Measurements from ENCODE around the gene EPB42.
"Not testable (repeated sequence)": the region's sequence is repeated elsewhere in the genome, so short reads cannot be mapped to it uniquely, and the experiment has no call there.

EPB42 gene

GRCh38 chr15:43239732-43240491 lies 19.1 kb upstream of the EPB42 start:
- no peak overlapping the region for H3K27ac ChIP-seq (ENCODE audit: low read depth, low read length)
- no peaks in the 10 kb centered on the region for H3K36me3 ChIP-seq (ENCODE audit: insufficient read depth, low read length)
- no peak overlapping the region for H3K4me3 ChIP-seq (ENCODE audit: low read depth in 1 of 2, low read length in 2 of 2)
- H3K27me3 ChIP-seq (ENCODE audit: control insufficient read depth in 1 of 2, insufficient read depth in 2 of 2, low read length in 2 of 2), result no peaks in the 10 kb centered on the region
- no peaks in the 10 kb centered on the region for H3K4me1 ChIP-seq (ENCODE audit: insufficient read depth, low read length)
- H3K9ac ChIP-seq (ENCODE audit: low read length), result no peak overlapping the region
- H3K9me3 ChIP-seq (ENCODE audit: low read length), result no peaks in the 10 kb centered on the region

DNA sequence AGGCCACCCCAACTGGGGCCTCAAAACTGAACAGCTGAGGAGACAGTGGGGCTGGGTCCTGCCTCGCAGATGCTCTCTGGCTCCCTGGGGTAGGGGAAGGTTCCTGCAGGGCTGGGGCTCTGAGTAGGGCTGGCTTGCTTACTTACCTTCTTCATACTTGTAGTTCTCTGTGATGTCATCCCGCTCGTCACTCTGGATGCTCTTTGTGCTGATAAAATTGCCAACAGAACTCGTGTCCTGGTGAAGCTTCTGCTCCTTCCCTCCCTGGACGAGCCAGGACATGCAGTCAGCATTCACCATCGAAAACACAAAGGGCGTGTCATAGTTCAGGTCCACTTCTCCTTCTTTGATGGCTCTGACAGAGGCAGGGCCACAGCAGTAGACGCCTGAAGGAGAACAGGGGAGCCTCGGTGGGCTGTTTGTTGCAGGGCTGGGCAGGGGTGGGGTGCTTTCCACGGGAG lies 17.9 kb upstream of the EPB42 start:
- Histone ChIP-seq H3K27ac (ENCODE audit: low read depth, low read length) (no peak overlapping the region), H3K27me3 (ENCODE audit: control insufficient read depth in 1 of 2, insufficient read depth in 2 of 2, low read length in 2 of 2) (no peaks in the 10 kb centered on the region), H3K36me3 (ENCODE audit: insufficient read depth, low read length) (no peaks in the 10 kb centered on the region), H3K4me3 (ENCODE audit: low read depth in 1 of 2, low read length in 2 of 2) (no peak overlapping the region), H3K9ac (ENCODE audit: low read length) (no peak overlapping the region), H3K9me3 (ENCODE audit: low read length) (no peaks in the 10 kb centered on the region), H3K4me1 (ENCODE audit: insufficient read depth, low read length) (no peaks in the 10 kb centered on the region)

DNA sequence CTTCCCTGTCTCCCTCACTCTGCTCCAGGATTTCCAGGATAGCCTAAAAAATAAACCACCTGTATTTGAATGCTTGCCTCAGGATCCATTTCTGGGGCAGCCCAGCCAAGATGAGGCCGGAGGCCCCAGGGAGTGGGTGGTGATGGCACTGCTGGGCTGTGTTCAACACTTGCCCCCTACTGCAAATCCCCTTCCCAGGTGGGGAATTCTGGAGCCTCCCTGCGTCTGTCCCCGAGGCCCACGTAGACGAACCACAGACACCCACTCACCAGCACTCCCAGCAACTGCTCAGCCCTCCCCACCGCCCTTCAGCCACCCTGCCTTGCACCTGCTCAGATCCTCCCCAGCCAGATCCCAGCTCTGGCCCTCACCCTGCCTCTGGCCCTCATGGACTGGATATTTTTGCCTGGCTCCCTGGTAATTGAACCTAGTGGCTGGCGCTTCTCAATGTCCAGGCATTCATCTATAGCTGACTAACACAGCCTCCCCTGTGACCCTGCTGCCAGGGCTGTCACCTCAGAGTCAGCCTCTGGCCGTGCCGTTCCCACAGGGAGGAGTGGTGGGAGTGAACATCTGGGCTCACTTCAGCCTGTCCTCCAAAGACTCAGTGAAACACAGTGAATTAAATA lies 17.1 kb upstream of the EPB42 start:
- Histone ChIP-seq H3K27ac (ENCODE audit: low read depth, low read length) (no peak overlapping the region), H3K9me3 (ENCODE audit: low read length) (no peaks in the 10 kb centered on the region), H3K4me3 (ENCODE audit: low read depth in 1 of 2, low read length in 2 of 2) (no peak overlapping the region), H3K9ac (ENCODE audit: low read length) (no peak overlapping the region), H3K27me3 (ENCODE audit: control insufficient read depth in 1 of 2, insufficient read depth in 2 of 2, low read length in 2 of 2) (no peaks in the 10 kb centered on the region), H3K4me1 (ENCODE audit: insufficient read depth, low read length) (no peaks in the 10 kb centered on the region), H3K36me3 (ENCODE audit: insufficient read depth, low read length) (no peaks in the 10 kb centered on the region)

DNA sequence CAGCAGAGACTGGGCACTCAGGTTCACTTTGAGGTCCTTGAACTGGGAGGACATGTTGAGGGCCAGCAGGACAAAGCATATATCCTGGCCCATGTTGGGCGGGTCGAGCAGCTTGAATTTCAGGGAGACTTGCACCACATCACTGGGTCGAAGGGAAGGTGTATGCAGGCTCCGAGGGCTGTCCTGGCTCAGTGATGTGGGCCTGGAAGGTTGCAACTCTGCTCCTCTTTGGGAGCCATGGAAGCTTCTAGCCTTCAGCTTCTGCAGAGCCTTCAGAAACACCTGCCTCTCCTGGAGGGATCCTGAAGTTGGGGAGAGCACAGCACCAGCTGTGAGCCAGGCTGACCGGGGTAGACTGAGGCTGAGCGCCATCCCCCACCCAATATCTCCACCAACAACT lies 14.7 kb upstream of the EPB42 start:
- Histone ChIP-seq H3K9ac (ENCODE audit: low read length) (no peak overlapping the region), H3K4me1 (ENCODE audit: insufficient read depth, low read length) (no peaks in the 10 kb centered on the region), H3K4me3 (ENCODE audit: low read depth in 1 of 2, low read length in 2 of 2) (no peak overlapping the region), H3K27me3 (ENCODE audit: control insufficient read depth in 1 of 2, insufficient read depth in 2 of 2, low read length in 2 of 2) (no peaks in the 10 kb centered on the region), H3K27ac (ENCODE audit: low read depth, low read length) (no peak overlapping the region), H3K36me3 (ENCODE audit: insufficient read depth, low read length) (no peaks in the 10 kb centered on the region), H3K9me3 (ENCODE audit: low read length) (no peaks in the 10 kb centered on the region)

DNA sequence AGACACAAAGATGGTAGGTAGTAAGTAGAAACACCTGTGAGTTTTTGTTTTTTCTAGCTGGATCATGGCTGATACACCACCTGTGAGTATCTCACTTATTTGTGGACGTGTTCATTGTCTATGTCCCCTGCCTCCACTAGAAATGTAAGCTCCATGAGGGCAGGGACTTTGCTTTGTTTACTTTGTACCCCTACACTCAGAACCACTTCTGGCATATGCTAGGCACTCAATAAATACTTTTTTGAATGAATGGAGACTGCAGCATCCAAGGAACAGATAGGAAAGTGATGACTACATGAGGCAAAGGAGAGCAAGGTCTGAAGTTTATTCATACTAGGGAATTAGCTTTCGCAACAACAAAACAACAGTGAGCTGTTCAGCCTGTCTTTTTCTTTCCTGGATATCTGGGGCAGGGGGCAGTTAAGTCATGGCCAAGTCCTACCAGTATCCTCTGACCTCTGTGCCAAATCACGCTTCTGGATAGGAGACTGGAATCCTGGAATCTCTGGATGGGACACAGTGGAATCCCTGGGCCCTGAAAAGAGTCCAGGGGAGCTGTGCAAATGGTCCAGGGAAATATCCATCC lies 11.6 kb upstream of the EPB42 start:
- H3K36me3 ChIP-seq (ENCODE audit: insufficient read depth, low read length), result no peaks in the 10 kb centered on the region
- H3K9me3 ChIP-seq (ENCODE audit: low read length), result no peaks in the 10 kb centered on the region
- no peak overlapping the region for H3K9ac ChIP-seq (ENCODE audit: low read length)
- no peak overlapping the region for H3K27ac ChIP-seq (ENCODE audit: low read depth, low read length)
- H3K27me3 ChIP-seq (ENCODE audit: control insufficient read depth in 1 of 2, insufficient read depth in 2 of 2, low read length in 2 of 2), result no peaks in the 10 kb centered on the region
- H3K4me1 ChIP-seq (ENCODE audit: insufficient read depth, low read length), result no peaks in the 10 kb centered on the region
- no peak overlapping the region for H3K4me3 ChIP-seq (ENCODE audit: low read depth in 1 of 2, low read length in 2 of 2)

DNA sequence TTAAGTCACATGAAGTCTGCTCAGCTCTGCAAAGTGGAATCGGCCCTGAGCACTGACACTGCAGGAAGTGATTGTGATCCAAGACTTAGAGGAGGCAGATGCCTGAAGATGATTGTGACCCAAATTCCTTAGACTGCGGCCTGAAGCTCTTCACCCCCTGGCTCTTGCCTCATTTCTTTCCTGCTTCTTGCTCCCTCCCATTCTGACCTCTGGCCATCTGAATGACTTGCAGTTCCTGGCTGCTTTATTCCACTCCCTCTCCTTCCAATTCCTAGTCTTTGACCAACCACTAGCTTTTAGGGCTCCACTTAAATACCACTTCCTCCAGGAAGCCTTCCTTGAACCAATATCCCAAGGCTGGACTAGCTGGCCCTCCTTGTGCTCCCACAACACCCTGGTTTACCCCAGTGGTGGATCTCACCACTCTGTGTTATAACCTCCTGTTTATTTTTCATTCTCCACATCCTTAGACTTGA lies 9.9 kb upstream of the EPB42 start:
- H3K27ac ChIP-seq (ENCODE audit: low read depth, low read length), result no peak overlapping the region
- H3K4me1 ChIP-seq (ENCODE audit: insufficient read depth, low read length), result no peaks in the 10 kb centered on the region
- no peak overlapping the region for H3K9ac ChIP-seq (ENCODE audit: low read length)
- H3K9me3 ChIP-seq (ENCODE audit: low read length), result no peaks in the 10 kb centered on the region
- no peak overlapping the region for H3K4me3 ChIP-seq (ENCODE audit: low read depth in 1 of 2, low read length in 2 of 2)
- no peaks in the 10 kb centered on the region for H3K36me3 ChIP-seq (ENCODE audit: insufficient read depth, low read length)
- no peaks in the 10 kb centered on the region for H3K27me3 ChIP-seq (ENCODE audit: control insufficient read depth in 1 of 2, insufficient read depth in 2 of 2, low read length in 2 of 2)

DNA sequence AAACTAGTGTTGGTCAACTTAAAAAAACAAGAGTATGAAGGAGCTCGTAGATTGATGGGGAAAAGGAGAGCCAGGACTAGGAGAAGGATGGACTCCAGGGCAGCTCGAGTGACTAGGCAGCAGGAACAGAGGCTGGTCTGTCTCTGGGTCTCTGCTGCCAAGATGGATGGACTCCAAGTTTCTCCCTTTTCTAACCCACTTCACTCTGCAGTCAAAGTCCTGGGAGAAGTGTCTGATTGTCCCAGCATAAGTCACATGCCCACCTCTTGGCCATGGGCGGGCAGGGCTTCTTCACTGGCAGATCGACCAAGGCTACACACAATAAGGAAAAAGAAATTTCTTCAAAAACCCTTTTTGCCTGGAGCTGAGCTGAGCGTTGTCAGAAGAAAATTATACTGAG lies 9.2 kb upstream of the EPB42 start:
- no peak overlapping the region for H3K9ac ChIP-seq (ENCODE audit: low read length)
- no peaks in the 10 kb centered on the region for H3K36me3 ChIP-seq (ENCODE audit: insufficient read depth, low read length)
- H3K4me1 ChIP-seq (ENCODE audit: insufficient read depth, low read length), result no peaks in the 10 kb centered on the region
- no peak overlapping the region for H3K4me3 ChIP-seq (ENCODE audit: low read depth in 1 of 2, low read length in 2 of 2)
- no peaks in the 10 kb centered on the region for H3K9me3 ChIP-seq (ENCODE audit: low read length)
- no peaks in the 10 kb centered on the region for H3K27me3 ChIP-seq (ENCODE audit: control insufficient read depth in 1 of 2, insufficient read depth in 2 of 2, low read length in 2 of 2)
- H3K27ac ChIP-seq (ENCODE audit: low read depth, low read length), result no peak overlapping the region

DNA sequence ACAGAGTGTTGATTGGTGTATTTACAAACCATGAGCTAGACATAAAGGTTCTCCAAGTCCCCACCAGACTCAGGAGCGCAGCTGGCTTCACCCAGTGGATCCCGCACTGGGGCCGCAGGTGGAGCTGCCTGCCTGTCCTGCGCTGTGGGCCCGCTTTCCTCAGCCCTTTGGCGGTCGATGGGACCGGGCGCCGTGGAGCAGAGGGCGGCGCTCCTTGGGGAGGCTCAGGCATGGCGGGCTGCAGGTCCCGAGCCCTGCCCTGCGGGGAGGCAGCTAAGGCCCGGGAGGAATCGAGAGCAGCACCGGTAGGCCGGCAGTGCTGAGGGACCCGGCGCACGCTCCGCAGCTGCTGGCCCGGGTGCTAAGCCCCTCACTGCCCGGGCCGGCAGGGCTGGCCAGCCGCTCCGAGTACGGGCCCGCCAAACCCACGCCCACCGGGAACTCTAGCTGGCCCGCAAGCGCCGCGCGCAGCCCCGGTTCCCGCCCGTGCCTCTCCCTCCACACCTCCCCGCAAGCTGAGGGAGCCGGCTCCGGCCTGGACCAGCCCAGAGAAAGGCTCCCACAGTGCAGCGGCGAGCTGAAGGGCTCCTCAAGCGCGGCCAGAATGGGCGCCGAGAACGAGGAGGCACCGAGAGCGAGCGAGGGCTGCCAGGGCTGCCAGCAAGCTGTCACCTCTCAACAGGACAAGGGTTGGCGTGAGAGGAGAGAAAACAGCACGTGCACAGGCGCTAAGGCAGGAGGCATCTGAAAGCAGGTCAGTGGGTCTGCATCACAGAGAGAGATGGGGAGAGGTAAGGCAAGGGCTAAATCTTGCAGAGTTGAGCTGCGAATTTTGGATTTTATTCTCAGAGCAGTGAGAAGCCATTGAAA lies 5.9 kb upstream of the EPB42 start:
- no peak overlapping the region for H3K9ac ChIP-seq (ENCODE audit: low read length)
- H3K4me1 ChIP-seq (ENCODE audit: insufficient read depth, low read length), result no peaks in the 10 kb centered on the region
- H3K27me3 ChIP-seq (ENCODE audit: control insufficient read depth in 1 of 2, insufficient read depth in 2 of 2, low read length in 2 of 2), result no peaks in the 10 kb centered on the region
- H3K4me3 ChIP-seq (ENCODE audit: low read depth in 1 of 2, low read length in 2 of 2), result no peak overlapping the region
- no peaks in the 10 kb centered on the region for H3K36me3 ChIP-seq (ENCODE audit: insufficient read depth, low read length)
- H3K27ac ChIP-seq (ENCODE audit: low read depth, low read length), result no peak overlapping the region
- H3K9me3 ChIP-seq (ENCODE audit: low read length), result no peaks in the 10 kb centered on the region

- not testable (repeated sequence) for H3K36me3 ChIP-seq (ENCODE audit: insufficient read depth, low read length); H3K4me1 ChIP-seq (ENCODE audit: insufficient read depth, low read length); H3K4me3 ChIP-seq (ENCODE audit: low read depth in 1 of 2, low read length in 2 of 2); H3K9me3 ChIP-seq (ENCODE audit: low read length); H3K27ac ChIP-seq (ENCODE audit: low read depth, low read length); H3K27me3 ChIP-seq (ENCODE audit: control insufficient read depth in 1 of 2, insufficient read depth in 2 of 2, low read length in 2 of 2); H3K9ac ChIP-seq (ENCODE audit: low read length)
These were observed 5.1 kb upstream of the EPB42 start for GRCh38 chr15:43225950-43226255.

- Histone ChIP-seq H3K27me3 (ENCODE audit: control insufficient read depth in 1 of 2, insufficient read depth in 2 of 2, low read length in 2 of 2) (no peaks in the 10 kb centered on the region), H3K4me1 (ENCODE audit: insufficient read depth, low read length) (no peaks in the 10 kb centered on the region), H3K9me3 (ENCODE audit: low read length) (no peaks in the 10 kb centered on the region), H3K36me3 (ENCODE audit: insufficient read depth, low read length) (no peaks in the 10 kb centered on the region), H3K4me3 (ENCODE audit: low read depth in 1 of 2, low read length in 2 of 2) (no peak overlapping the region), H3K27ac (ENCODE audit: low read depth, low read length) (no peak overlapping the region), H3K9ac (ENCODE audit: low read length) (no peak overlapping the region)
These were observed 4.6 kb upstream of the EPB42 start for GRCh38 chr15:43225201-43225949.

DNA sequence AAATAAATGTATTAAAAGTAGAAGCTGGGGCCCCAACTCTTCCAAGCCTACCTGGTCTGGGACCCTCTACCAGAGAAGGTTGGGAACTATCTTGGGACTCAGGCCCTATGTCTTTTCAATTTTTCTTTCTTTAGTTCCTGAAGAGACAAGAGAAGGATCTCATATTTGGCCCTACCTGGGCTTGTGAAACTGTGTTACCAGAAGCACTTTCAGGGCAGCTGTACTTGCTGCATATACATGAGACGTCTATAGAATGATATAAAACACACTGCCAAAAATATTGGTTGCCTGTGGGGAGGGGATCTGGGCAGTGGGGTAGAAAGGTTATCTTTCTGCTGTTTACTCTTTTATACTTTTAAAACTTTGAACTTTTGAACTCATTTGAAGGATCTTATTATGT lies 604 bp upstream of the EPB42 start:
- Histone ChIP-seq H3K27me3 (ENCODE audit: control insufficient read depth in 1 of 2, insufficient read depth in 2 of 2, low read length in 2 of 2) (no peaks in the 10 kb centered on the region), H3K4me1 (ENCODE audit: insufficient read depth, low read length) (no peaks in the 10 kb centered on the region), H3K27ac (ENCODE audit: low read depth, low read length) (no peak overlapping the region), H3K36me3 (ENCODE audit: insufficient read depth, low read length) (no peaks in the 10 kb centered on the region), H3K9me3 (ENCODE audit: low read length) (no peaks in the 10 kb centered on the region), H3K4me3 (ENCODE audit: low read depth in 1 of 2, low read length in 2 of 2) (no peak overlapping the region), H3K9ac (ENCODE audit: low read length) (no peak overlapping the region)

Measured in muscle layer of colon (tissue), 2 donors.